HepG2 (cell line): ENCODE measurements around the gene NFE2. TPM values are rescaled to one million over a fixed set of nuclear protein-coding genes. Genes with fewer than 3 reads are reported as not detected.
A peak's percentile ranks its signal among the peaks of the same experiment; 100 is the strongest.

Experiments used
- AKNA ChIP-seq: sonication (generic); formaldehyde crosslinking; IDR thresholded peaks from 2 replicates; pipeline ENCODE4 v1.4.0; 2020; ENCODE audit warnings: missing genetic modification reagents, borderline replicate concordance
- EEA1 ChIP-seq: sonication (generic); formaldehyde crosslinking; IDR thresholded peaks from 2 replicates; pipeline ENCODE4 v1.5.1; 2020; ENCODE audit warnings: mild to moderate bottlenecking, missing genetic modification reagents, borderline replicate concordance
- ESRRA ChIP-seq: sonication (generic); formaldehyde crosslinking; IDR thresholded peaks from 2 replicates; pipeline ENCODE4 v1.5.1; 2020; ENCODE audit warnings: mild to moderate bottlenecking, low read depth, missing genetic modification reagents
- FUBP1 ChIP-seq: sonication (generic); formaldehyde crosslinking; IDR thresholded peaks from 2 replicates; pipeline ENCODE4 v1.5.1; 2020; ENCODE audit warnings: missing genetic modification reagents, mild to moderate bottlenecking, borderline replicate concordance
- HNRNPLL ChIP-seq: fragments of 200-400 bp; formaldehyde crosslinking; IDR thresholded peaks from 2 replicates; pipeline ENCODE4 v1.6.1; 2017; ENCODE audit warnings: mild to moderate bottlenecking, low read depth, low read length; ENCODE audit not compliant: poor library complexity, severe bottlenecking
- JDP2 ChIP-seq: sonication (generic); formaldehyde crosslinking; IDR thresholded peaks from 2 replicates; pipeline ENCODE4 v1.8.1; 2022; ENCODE audit warnings: missing genetic modification reagents, borderline replicate concordance
- KDM5B ChIP-seq: sonication (generic); formaldehyde crosslinking; IDR thresholded peaks from 2 replicates; pipeline ENCODE4 v1.4.0; 2020; ENCODE audit warnings: missing genetic modification reagents, mild to moderate bottlenecking, borderline replicate concordance
- PCBP2 ChIP-seq: fragments of 200-400 bp; formaldehyde crosslinking; optimal IDR thresholded peaks from 2 replicates; pipeline ENCODE3; 2018; ENCODE audit warnings: low read length, low read depth; ENCODE audit not compliant: poor library complexity, severe bottlenecking
- PRDM4 ChIP-seq: sonication (generic); formaldehyde crosslinking; IDR thresholded peaks from 2 replicates; pipeline ENCODE4 v1.9.0; 2021; ENCODE audit warnings: missing genetic modification reagents, borderline replicate concordance
- RELA ChIP-seq: sonication (generic); formaldehyde crosslinking; IDR thresholded peaks from 2 replicates; pipeline ENCODE4 v1.4.0; 2020; ENCODE audit warnings: missing genetic modification reagents
- SMAD3 ChIP-seq: sonication (generic); formaldehyde crosslinking; IDR thresholded peaks from 2 replicates; pipeline ENCODE4 v1.4.0; 2020; ENCODE audit warnings: missing genetic modification reagents
- ZBTB26 ChIP-seq: IDR thresholded peaks from 2 replicates; pipeline ENCODE4 v1.6.1; 2016; ENCODE audit warnings: missing compliant biosample characterization, missing genetic modification reagents, borderline replicate concordance
- ZKSCAN1 ChIP-seq: fragments of 150-350 bp; IDR thresholded peaks from 2 replicates; pipeline ENCODE4 v1.6.1; 2014; ENCODE audit warnings: low read length
- ZNF317 ChIP-seq: sonication (generic); formaldehyde crosslinking; IDR thresholded peaks from 2 replicates; pipeline ENCODE4 v1.5.0; 2020; ENCODE audit warnings: mild to moderate bottlenecking, missing genetic modification reagents
- ZNF484 ChIP-seq: sonication (generic); formaldehyde crosslinking; IDR thresholded peaks from 2 replicates; pipeline ENCODE4 v1.5.1; 2020; ENCODE audit warnings: mild to moderate bottlenecking, low read depth, missing genetic modification reagents, borderline replicate concordance
- ZNF749 ChIP-seq: sonication (generic); formaldehyde crosslinking; IDR thresholded peaks from 2 replicates; pipeline ENCODE4 v1.8.0; 2022; ENCODE audit warnings: mild to moderate bottlenecking, missing genetic modification reagents, moderate library complexity, borderline replicate concordance
- ZNF841 ChIP-seq: sonication (generic); formaldehyde crosslinking; IDR thresholded peaks from 2 replicates; pipeline ENCODE4 v1.8.1; 2023; ENCODE audit warnings: missing genetic modification reagents, borderline replicate concordance
- ZNF891 ChIP-seq: sonication (generic); formaldehyde crosslinking; IDR thresholded peaks from 2 replicates; pipeline ENCODE4 v1.5.0; 2020; ENCODE audit warnings: mild to moderate bottlenecking, missing genetic modification reagents
- polyA plus RNA-seq, 8 experiments: library from polyadenylated mRNA; depleted of rRNA in 3 of 8; stranded (reverse) in 7 of 8; unstranded in 1 of 8; fragments of >200 nt; fragmentation: Illumina TruSeq in 4 of 8; extraction: Trizol in 4 of 8; gene quantifications; 2 replicates each; pipeline versions ENCODE4 v1.2.1 to v1.2.3, GENCODE V29; 2011 to 2016; ENCODE audit warnings: low read depth in 4 of 8, missing spikeins in 1 of 8, mixed read lengths in 1 of 8; ENCODE audit not compliant: insufficient read depth in 1 of 8
- total RNA-seq, 5 experiments: library from RNA; depleted of rRNA; stranded (reverse); fragments of >200 nt; fragmentation: Illumina TruSeq; extraction: Trizol; gene quantifications; 2 replicates each; pipeline ENCODE4 v1.2.3, GENCODE V29; 2016; ENCODE audit warnings: low read depth in 1 of 5

The NFE2 gene
- total and polyA plus RNA-seq, 2 of the 13 experiments (the other 11 are each of a cell fraction or from before 2014, with no cell fraction given), result 4.5 to 7.8 TPM

- TF ChIP-seq ZNF891 (peak; percentile 90), ZNF749 (CRISPR knock-in tag) (no peak), ZNF484 (CRISPR knock-in tag) (no peak), FUBP1 (CRISPR knock-in tag) (no peak), KDM5B (no peak), RELA (CRISPR knock-in tag) (no peak), ZKSCAN1 (no peak), SMAD3 (CRISPR knock-in tag) (no peak), JDP2 (CRISPR knock-in tag) (no peak), PCBP2 (no peak), ZNF841 (CRISPR knock-in tag) (no peak), AKNA (CRISPR knock-in tag) (peak; percentile 89; the same call in 1 of the 2 replicates), PRDM4 (CRISPR knock-in tag) (no peak), HNRNPLL (no peak), ZBTB26 (0 out of 2 replicates have a peak, but pooled peaks have one; percentile 69), ZNF317 (CRISPR knock-in tag) (no peak; the same call in 1 of the 2 replicates), ESRRA (CRISPR knock-in tag) (no peak; the same call in 1 of the 2 replicates), EEA1 (CRISPR knock-in tag) (peak; percentile 84; the same call in 1 of the 2 replicates)
Measured at GRCh38 chr12:54280468-54281260, 20.2 kb downstream of the NFE2 start, which contains the start of gene HNRNPA1 (continued).
